Measurements from ENCODE around the gene ARF4.

- TF ChIP-seq SRF (IDR thresholded peaks at IDR 0.05; ENCODE audit: low read depth in 2 of 2, low read length in 2 of 2) (no peak), MEF2A (IDR thresholded peaks at IDR 0.05; ENCODE audit: insufficient read depth, low read depth, low read length) (no peak), POLR2A (IDR thresholded peaks at IDR 0.05; ENCODE audit: low read depth, low read length) (no peak), CTCF (IDR thresholded peaks at IDR 0.05 in 2 of 3, conservative IDR thresholded peaks at IDR 0.05 in 1 of 3; ENCODE audit: control insufficient read depth in 2 of 3, extremely low read depth in 1 of 3, insufficient read depth in 1 of 3, low read depth in 3 of 3, low read length in 3 of 3) (no peak), USF2 (IDR thresholded peaks at IDR 0.05; ENCODE audit: borderline replicate concordance, low read depth, low read length) (no peak), RFX5 (IDR thresholded peaks at IDR 0.05; ENCODE audit: low read depth, low read length) (no peak), NR2C1 (IDR thresholded peaks at IDR 0.05) (no peak), MAX (IDR thresholded peaks at IDR 0.05; ENCODE audit: low read depth, low read length) (no peak), POLR2AphosphoS5 (IDR thresholded peaks at IDR 0.05; ENCODE audit: low read length) (no peak), HCFC1 (IDR thresholded peaks at IDR 0.05; ENCODE audit: low read length) (no peak), EGR1 (IDR thresholded peaks at IDR 0.05; ENCODE audit: borderline replicate concordance in 1 of 2, low read depth in 2 of 2, low read length in 2 of 2) (no peak)
These were observed 27.7 kb upstream of the ARF4 start for GRCh38 chr3:57624801-57625200.
